HG03064 (cell line): ENCODE measurements around the gene PDGFRB.

Source experiments
- ATAC-seq: cut with Tn5 transposase; IDR thresholded peaks from one replicate; pipeline ENCODE4 v1.9.1; 2021; ENCODE audit warnings: low read depth; ENCODE audit not compliant: unreplicated experiment

Gene PDGFRB

GRCh38 chr5:150119421-150120061 is 36.1 kb downstream of the PDGFRB start:
- ATAC-seq, result no peak

DNA sequence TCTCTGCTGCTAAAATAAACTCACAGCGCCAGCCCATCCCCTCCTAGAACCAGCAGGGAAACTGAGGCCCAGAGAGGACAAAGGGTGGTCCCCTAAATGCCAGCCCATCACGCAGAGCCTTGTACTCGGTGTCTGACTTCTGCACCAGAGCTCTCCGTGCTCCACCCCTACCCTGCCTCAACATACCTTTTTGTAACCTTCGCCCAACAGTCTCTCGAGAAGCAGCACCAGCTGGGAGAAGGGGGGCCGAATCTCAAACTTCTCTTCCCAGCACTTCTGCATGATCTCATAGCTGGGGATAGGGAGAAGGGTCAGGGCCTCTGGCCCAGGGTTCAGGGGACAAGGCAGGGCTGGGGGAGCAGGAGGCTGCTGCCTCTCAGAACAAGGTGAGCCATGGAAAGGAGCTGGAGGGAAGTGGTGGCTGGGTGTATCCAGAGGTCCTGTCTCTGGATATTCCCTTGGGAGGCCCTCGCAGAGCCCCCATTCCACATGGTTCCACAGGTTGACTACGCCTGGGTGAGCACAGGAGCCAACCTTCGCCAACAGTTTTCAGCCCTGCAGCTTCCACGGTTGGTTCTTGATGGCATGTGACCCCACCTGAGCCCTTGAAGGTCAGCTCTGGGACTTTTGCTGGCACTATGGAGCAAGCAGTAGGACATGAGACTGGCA is 37.0 kb downstream of the PDGFRB start:
- no peak for ATAC-seq

DNA sequence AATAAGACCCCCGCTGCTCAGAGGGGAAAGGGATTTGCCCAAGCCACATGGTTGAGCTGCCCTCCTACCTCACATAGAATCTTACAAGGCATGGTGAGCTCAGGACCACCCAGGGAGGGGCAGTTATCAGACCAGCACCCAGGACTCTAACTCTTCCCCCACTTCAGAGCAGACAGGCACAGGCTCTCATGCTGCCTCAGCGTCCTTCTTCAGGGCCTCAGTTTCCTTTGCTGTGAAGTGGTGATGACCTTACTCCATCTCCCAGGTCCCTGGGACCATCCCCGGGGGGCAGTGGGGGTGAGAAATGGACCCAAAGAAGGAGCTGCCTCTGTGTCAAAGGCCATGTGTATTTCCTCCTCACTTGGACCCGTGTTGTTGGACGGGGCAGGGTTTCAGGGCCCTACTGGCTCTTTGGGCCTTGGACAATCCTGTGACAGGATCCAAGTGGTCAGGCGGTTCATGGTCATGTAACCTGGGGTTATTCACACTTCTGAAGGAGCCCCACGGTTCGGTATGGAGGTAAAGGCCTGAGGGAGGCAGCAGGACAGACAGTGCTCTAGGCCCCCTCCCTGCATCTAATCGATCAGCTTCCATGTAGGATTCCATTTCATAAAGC is 37.6 kb downstream of the PDGFRB start:
- ATAC-seq, result no peak

DNA sequence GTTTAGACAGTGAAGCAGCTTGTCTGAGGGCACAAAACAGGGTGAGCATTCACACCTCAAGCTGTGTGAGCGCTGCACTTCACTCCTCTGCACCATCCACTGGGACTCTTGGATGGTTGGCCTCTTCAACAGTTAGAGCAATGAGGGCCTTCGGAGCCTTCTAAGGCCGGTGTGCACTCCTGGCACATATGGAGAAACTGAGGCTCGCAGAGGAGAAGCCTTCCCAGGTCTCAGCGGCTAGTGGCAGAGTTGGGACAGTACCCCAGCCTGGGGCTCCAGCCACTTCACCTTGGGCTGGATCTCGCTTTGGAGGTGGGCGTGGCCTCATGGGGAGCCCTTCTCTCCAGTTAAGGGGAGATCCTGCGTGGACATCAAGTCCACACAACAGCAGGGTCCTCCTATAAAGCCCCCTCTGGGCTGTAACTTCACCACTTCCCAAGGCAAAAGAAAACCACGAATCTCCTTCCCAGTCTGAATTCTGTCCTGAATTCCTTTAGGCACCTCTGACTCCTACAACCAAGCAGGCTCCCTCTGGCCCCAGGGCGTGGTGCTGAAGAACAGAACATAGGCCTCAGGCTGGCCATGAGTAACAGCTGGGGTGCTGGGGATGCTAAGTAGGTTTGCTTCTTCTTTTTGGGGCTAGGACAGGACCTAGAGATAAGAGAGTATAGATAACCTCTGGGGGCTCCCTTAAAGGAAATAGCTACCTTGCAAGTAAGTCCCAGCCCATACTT is 38.8 kb downstream of the PDGFRB start:
- ATAC-seq, result no peak

DNA sequence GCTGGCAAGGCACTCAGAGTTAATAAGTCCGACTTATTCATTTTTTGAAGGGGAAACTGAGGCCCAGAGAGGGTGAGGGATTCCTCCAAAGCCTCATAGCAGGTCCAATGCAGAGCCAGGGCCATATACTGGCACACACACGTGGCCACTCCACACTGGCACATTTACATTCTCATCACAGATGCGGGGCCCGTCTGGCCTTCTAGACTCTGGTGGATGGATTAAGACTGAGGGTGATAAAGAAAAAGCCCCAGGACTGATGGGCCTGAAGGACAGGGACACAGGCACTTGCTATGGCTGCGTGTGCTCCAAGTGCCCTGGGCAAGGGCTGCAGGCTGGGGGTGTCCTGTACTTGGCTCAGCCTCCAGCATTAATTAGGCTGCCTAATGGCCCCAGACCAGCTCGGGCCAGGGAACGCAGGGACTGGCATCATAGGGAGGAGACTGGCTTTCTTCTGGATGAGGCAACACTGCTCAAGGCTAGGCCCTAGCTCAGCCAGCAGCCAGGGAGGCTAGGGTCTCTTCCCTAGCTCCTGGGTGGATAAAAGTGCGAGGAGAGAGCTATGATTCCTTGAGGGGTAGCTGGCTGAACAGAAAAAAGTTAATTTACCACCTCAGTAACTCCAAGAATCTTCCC is 40.8 kb downstream of the PDGFRB start:
- ATAC-seq, result no peak

GRCh38 chr5:150114102-150114641 is 41.5 kb downstream of the PDGFRB start:
- ATAC-seq, result no peak

DNA sequence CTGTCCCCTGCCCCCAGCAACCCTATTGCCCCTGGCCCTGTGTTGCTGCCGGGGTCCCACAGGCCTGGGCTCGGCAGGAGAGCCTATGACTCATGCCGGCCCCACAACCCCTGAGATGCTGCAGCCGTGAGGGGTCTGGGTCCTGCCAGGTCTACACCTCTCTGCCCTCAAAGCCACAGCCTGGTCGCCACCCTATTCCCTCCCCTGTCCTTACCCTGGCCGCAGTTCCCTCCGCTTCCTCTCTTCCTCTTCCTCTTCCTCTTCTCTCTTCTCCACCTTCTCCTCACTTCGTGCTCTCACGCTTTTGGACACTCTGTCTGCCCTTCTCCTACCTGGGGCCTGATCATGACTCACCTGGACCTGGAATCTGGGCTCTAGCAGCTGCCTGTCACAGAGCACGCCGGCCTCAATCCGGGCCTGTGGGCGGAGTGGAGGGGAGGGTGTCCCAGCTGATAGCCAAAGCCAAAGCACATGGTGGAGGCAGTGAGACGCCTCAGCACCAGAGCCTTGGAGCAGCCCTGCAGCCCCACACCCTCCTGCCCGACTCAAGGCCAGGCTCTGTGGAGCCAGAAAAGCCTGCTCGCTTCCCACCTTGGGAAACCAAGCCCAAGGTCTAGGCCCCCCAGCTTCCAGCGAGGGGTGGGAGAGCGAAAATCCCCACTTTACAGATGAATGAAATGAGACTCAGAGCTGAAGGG is 42.4 kb downstream of the PDGFRB start:
- no peak for ATAC-seq

DNA sequence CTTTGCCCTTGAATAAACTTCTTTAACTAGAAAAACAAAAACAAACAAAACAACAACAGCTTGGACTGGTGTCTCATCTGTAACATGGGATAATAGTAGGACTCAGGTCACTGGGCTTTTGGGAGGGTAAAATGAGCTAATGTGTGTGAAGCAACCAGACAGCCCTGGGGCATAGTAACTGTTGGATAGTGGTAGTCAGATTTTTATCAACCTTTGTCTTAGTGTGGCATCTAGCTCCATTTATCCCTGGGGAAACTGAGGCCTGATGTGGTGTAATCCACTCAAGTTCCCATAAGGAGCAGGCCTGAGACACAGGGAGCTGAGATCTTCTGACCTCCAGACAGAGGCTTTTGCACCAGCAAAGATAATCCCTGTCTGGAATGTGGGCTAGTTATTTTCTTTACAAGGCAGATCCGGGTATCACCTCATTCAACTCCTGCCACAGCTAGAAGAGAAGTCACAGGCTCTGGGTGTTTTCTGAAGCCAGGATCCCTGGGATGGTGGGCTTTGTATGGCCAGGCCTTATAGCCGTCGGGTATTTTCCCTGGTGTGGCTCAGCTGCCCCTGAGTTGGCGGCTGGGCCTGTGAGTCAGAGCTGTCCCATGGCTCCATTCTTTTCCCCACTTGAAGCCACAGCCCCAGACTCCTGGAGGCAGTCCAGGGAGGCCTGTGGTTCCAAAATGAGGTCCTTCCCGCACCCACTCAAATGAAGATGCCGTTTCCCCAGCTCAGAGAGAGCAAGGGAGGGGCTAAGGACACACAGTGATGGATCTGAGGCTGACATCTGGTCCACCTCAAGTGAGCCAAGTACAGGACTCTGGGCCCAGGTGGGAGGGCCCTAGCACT is 43.2 kb downstream of the PDGFRB start:
- no peak for ATAC-seq

DNA sequence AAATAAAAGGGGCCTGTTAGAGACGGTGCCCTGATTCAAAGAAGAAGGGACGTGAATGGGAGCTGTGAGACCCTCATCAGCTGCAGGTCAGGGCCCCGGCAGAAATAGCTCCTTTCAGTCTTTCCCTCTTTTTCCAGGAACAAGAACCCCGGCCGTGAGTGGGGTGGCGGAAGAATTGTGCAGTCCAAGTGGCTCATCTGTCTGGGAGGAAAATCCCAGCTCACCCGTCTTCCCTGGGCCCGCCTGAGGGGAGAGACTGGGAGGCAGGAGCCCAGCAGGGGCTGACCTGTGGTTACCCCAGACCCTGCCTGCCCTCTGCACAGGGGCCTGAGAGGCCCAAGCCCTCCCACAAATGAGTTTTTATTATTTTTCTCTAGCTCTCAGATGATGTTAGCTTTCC is 44.5 kb downstream of the PDGFRB start:
- ATAC-seq, result no peak

DNA sequence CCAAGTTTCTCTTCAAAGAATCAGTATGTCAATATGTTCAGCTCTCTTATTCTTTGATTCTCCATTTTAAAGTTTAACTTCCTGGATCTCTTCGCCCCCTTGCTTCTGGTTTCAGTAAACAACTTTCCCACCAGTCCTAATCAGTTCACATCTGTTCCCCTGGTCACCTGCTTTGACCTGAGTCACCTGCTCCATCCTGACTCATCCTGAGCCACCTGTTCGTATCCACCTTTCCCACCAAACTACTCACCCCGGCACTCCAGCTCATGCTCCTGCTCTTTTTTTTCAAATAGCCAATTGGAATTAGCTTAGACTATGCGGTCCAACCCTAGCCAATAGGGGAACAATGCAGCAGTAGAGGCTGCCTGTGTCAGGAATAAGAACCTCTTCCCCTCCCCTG is 45.7 kb downstream of the PDGFRB start:
- no peak for ATAC-seq

DNA sequence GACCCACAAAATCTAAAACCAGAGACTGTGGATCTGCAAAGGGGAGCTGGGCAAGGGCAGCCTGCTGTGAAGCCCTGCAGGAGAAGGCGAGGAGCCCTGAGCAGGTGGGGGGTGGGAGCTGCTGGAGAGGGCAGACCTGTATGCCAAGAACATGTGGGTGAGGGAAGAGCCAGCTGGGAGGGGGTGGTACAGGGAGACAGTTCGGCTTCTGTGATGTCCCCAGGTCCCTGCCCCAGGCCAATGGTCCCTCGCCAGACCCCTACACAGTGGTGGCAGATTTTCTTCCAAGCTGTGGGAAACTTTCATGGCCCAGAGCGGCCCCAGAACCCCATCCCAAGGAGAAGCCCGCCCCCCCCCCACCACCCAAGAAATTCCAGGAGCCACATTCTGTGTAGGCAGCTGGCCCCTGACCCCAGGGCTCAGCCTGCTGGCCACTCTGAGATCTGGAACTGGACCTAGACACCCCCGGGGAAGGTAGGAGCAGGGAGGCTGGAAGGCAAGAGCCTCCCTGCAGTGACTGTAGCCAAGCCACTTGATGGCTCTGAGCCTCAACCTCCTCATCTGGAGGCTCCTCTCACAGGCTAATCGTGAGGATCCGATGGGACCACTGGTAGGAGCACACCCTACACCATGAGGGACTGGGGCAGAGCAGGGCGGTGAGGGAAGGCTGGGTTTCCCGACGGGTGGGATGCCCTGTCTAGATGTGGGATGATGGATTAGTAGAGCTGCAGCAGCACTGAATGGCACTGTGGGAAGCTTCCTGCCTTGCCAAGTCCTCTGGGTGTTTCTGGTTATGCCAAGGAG is 46.7 kb downstream of the PDGFRB start:
- ATAC-seq, result no peak

DNA sequence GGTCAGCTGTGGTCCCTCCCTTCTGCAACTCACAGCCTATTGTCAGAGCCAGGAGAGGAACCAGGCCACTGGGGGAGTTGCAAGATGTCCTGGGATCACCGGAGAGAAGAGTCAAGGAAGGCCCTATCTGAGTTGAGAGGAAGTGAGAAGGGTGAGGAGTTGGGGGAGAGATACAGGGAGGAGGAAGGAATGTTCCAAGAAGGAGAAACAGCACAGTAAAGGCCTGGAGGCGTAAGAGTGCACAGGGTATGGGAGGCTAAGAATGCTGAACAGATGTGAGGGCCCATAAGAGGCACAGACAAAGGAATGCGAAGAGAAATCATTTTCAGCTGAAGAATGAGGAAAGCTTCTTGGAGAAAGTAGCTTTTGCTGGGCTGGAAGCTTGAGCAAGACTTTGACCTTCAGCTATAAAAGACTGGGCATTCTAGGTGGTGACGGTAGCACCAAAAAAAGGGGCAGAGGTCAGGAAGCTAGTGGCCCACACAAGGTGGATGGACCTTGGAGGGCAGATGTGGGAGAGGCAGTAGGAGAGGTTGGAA is 47.7 kb downstream of the PDGFRB start:
- no peak for ATAC-seq

- no peak for ATAC-seq
Observed at GRCh38 chr5:150106674-150107426, 48.8 kb downstream of the PDGFRB start.

- no peak for ATAC-seq
Observed at GRCh38 chr5:150105928-150106615, 49.6 kb downstream of the PDGFRB start.

- ATAC-seq, result no peak
Observed at GRCh38 chr5:150104550-150104870, 51.1 kb downstream of the PDGFRB start.

DNA sequence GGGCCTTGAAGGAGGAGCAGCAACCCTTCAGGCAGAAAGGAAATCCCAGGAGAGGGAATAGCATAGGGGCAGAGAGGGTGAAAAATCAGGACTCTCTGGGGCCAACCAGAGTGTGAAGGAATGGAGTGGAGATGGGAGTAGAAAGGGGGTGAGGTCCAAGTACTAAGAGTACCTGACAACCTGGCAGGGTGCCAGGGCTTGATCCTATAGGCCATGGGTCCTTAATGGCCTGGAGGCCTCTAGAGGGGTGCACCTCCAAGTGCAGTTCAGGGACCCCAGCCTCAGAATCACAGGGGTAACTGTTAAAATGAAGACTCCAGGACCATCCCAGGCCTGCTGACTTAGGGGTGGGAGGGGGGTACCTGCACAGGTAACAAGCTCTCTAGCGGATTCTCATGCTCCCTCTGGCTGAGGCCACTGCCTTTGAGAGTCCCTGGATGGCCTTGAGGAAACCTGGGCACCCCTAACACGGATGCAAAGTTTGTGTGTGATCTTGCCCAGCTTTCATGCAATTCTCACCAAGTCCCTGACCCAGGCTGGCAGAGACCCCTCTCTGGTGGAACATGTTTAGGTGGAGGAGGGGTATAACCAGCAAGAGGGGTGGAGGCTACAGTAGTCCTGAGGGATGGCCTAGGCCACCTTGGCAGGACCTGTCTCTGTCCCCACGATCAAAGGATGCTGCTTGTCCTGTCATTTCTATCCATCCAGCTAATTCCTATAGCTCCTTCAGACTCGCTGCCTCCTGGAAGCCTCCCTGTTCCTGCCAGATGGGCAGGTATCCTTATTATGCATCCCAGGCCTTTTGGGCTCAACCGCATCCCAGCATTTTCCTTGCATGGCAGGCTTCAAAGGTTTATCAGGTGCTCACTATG is 51.7 kb downstream of the PDGFRB start:
- ATAC-seq, result no peak
